NCI-H2107 treated with DMSO at 0.1 percent for 48 hours (cell line): Measurements from ENCODE around the gene MRPS9.
A peak's percentile ranks its signal among the peaks of the same experiment; 100 is the strongest.

Experiments used
- DNase-seq: peaks from one replicate; lab custom pipeline; 2025; ENCODE audit not compliant: unreplicated experiment; lab: John Stamatoyannopoulos, UW

The MRPS9 gene

DNA sequence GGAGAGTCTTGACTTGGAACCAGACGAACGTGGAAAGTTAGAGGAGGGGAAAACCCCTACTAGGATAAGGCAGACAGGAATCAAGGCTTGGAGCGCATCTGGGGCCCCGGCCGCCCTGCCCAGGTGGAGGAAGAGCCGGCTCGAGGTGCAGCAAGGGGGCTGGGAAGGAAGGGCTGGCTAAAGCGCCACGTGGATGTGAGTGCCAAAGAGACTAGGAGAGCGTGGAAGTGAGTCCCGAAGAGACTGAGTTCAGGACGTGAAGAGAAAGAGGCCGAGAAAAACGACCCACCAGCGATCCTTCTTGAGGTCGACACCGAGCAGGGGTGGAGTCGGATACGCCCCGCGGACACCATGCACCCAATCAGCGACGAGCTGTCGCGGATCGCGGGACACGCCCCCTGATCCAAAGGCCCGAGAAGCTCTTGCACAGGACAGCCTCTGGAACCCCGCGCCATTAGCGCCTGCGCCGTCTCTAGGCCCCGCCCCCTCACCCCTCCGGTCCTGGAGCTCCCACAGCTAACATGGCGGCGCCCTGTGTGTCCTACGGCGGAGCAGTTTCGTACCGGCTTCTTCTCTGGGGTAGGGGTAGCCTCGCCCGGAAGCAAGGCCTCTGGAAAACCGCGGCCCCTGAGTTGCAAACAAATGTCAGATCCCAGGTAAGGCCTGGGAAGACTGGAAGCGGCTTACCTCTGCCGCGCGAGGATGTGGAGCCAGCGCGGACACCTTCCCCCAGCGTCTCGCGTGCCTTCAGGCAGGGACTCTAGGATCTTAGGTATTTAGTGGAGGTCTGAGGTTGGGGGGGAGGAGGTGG is at the start of gene MRPS9:
MRPS9 (plus strand) TSS at position 498 of the 811 bp plus-strand sequence; CDS start at position 522, 24 bp downstream.
- peak; percentile 83 for DNase-seq

DNA sequence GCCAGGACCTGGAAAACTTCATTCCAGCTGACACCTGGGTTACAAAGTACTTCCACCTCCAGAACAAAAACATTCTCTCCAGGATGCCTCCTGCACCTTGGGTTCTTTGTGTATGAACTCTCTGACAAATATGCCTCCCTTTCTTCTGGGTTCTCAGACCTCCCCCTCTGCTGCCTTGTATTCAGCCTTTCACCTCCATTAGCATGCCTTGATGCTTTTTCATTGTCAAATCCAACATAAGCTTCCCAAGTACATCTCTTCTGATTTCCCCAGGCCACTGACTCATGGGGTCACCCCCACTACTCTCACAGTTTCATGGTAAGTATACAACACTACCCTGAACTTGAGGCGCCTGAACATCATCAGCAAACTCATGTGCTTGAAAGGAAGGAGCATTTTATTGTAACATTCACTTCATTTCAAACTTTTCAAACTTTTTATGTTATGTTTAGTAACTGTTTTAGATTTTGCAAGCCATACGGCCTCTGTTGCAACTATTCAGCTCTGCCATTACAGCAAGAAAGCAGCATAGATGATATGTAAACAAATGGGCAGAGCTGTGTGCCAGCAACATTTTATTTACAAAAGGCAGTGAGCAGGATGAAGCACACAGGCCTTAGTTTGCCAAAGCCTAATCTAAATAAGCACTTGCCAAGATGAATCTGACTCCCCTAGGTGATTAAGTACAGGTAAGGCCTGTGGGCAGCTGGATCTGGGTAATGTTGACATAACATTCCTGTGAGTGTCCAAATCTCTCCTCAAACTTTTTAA is 32.5 kb upstream of the MRPS9 start:
- no peak for DNase-seq

DNA sequence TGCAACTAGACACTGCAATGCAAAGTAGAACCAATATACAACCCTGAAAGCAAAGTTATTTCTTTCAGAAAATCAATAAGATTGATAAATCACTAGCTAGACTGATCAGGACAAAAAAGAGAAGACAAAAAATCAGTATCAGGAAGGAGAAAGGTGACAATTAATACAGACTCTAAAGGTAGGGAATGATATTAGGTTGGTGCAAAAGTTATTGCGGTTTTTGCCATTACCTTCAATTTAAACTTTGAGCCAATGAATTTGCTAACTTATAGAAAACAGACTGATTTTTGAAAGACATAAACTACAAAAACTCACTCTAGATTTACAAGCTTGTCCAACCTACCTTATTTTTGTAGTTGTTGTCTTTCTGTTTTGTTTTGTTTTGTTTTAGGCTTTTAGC is 30.5 kb upstream of the MRPS9 start:
- DNase-seq = no peak

DNA sequence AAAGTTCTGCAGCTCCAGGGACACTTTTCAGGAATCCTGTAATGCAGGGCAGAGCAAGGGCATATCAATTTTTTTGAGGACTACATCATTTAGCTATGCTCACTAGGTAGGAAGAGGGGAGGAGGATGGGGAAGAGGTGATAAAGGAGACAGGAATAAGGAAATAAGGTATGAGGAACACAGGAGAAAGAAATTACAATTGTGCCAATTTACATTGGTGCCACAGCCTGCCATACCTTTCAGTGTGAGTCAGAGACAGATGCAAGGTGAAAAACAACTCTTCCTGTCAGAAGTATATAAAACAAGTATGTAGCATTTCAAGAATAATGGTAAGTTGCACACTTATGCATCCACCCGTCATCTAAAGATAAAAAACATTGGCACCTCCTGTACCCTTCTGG is 5.4 kb upstream of the MRPS9 start:
- no peak for DNase-seq

DNA sequence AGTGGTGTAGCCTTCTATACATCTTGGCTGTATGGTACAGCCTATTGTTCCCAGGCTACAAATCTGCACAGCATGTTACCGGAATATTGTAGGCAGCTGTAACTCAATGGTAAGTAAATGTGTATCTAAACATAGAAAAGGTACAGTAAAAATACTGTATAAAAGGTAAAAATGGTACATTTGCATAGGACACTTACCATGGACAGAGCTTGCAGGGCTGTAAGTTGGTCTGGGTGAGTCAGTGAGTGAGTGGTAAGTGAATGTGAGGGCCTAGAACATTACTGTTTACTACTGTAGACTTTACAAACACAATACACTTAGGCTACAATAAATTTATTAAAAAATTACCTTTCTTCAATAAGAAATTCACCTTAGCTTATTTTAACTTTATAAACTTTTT is 3.7 kb upstream of the MRPS9 start:
- DNase-seq = no peak

DNA sequence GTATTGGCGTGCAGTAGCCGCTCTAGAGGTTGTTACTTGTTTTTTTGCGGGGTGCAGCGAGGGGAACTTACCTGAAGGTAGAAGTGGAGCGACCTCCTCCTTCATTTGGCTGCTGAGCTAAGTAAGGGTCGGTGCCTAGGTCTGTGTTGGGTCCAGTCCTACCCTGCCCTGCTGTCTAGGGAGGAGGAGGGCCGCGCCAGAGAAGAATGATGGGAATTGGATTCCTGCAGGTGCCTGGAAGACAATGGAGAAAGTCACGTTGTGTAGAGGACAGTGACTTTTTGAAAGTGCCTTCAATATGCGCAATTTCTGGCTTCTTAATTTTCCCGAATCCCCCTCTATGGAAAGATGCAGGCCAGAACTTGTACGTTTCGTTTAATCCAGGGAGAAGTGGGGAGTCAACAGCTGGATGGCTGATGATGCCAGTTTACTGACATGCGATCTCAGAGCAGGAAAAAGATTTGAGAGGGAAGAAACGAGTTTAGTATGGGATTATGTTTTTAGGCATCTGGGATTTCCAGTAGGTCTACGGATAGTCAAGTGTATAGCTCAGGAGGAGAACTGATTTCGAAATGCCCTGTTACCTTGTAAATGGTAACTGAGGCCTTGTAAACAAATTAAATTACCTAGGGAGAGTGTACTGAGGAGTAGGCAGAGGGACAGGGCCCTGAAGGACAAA is 653 bp downstream of the MRPS9 start:
- DNase-seq = peak; percentile 4

DNA sequence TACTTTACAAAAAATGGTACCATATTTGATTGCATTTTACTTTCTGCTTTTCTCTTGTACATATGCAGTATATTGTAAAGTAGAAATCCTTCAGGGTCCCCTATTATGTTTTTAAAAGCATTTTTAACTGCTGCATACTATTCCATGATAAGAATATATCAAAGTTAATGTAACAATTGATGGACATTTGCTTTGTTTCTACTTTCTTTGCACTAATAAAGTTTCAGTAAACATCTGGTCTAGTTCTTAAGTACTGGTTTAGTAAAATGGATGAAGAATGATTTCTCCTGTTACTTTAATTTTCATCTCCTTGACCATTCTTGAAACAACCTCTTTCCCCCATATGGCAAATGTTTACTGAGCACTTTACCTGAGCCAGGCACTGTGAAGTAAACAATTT is 1.7 kb downstream of the MRPS9 start:
- DNase-seq = no peak

DNA sequence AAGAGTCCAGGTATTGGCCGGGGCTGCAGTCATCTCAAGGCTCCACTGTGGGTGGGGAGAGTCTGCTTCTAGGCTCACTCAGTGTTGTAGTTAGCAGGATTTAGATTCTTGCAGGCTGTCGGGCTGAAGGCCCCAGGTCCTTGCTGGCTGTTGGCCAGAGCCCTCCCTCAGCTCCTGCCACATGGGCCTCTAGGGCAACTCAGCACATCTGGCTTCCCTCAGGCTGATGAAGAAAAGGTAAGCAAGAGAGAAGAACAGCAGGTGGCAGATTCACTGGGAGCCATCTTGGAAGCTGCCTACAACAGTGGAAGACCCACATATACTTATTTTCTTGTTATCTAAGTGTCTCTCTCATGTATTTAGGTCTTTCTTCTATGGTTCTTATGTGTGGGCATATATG is 4.3 kb downstream of the MRPS9 start:
- DNase-seq = no peak

DNA sequence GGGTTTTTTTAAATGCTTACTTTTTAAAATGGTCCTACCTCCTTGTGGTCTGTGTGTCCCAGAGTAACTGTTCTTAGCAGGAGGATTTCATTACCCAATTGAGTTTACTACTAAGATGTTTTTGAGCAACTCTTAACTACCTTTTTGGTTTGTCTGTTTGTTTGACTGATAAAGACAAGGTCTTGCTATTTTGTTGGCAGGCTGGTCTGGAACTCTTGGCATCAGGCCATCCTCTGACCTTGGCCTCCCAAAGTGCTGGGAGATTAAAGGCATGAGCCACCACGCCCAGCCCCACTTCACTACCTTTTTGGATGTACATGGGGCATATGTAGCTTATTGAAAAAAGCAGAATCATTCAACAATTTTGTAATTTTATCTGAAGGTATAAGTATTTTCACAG is 14.9 kb downstream of the MRPS9 start:
- DNase-seq = no peak

DNA sequence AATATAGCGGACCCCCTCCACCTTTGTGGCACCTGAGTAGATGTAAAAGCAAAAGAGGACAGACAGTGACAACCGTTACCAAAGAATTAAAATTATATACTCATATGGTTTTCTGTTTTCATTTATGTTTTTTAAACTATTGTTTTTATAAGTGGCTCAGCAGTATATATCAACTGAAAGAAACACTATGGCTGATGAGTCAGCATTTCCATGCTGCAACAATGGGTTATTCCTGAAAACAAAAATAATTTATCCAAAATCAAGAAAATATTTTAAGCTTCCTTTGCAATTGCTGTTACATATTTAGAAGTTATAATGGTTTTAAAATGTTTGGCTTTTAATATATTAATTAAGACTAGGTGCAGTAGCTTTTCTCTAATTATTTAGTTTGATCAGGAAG is 17.7 kb downstream of the MRPS9 start:
- no peak for DNase-seq

DNA sequence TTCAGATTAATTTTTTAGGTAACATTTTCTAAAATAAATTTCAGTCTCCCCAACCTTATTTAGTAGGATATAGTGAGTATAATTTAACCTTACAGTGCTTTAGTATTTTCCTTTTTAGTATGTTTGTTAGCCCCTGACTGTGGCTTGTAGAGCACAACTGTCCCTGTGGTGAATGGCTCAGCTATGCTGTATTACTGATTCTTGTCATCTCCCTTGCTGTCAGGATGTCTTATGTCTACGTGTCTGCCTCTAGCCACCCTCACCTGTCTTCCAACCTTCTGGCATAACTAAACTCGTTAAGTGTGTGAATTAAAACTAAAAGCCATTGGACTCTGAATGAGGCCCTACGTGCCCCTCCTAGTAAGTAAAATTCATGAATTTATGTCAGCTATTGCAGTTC is 18.4 kb downstream of the MRPS9 start:
- no peak for DNase-seq

DNA sequence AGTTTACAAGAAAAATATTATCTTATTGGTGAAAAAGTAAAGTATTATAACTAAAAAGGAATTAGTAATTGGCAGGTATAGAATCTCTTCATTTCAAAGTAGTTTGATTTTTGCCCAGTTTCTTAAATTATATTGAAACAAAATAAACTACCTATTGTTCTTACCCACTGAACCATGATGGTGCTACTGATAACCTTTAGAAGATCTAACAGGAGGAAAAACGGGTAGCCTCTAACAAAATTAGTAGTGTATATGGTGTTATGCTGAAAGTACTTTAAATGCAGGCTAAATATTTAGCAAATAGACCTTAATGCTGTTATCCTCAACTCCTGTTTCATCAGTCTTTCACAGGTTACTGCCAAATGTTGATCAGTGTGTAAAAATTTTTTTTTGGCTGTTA is 19.1 kb downstream of the MRPS9 start:
- DNase-seq = no peak

DNA sequence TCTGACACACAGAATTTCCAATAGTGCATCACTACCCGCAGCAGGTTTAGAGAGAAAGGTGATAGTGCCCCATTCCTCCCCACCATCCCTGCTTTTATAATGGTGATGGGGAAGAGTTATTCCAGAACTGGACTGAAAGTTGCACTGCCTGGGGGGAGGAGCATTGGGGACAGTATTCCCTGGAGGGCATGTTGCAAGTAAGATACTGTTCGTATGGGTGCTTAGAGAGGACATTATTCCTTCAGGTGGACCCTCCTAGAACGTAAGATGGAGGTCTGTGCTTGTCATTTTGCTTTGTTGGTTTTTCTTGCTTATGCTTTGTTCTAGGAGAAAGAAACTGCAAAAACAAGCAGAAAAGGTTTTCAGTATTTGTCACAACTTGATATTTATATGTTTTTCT is 23.7 kb downstream of the MRPS9 start:
- no peak for DNase-seq

DNA sequence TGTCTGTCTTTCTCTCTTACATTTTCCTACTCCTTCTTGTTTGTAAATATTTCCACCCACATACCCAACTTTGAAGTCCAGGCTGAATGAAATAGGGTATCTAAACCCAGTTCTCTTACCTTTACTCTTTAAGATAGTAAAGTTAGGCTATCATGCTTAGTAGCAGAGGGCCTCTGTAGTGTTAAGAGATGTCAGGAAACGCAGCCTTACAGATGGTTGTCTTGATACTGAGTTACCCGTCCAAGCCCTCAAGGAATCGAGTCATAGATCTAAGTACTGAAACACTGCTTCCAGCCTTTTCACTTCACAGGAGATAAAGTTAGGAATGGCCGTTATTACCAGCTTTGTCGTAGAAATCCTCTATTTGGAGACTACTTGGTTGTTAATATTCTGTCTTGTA is 24.3 kb downstream of the MRPS9 start:
- DNase-seq = no peak

DNA sequence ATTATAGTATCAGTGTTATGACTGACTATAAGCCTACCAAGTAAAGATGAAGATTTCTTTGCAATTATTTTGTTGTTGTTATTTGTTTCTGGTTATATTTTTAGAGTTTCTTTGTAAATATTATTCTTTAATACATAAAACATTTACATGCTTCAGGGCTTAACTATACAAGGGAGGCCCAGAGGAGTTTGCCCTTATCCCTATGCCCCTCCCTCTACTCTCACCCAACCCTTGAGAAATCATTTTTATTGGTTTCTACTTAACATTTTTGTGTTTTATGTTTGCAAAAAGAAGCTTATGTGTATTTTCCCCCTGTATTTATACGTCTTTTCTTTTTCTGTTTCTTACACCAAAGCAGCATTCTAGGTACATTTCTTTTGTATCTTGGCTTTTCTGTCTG is 30.5 kb downstream of the MRPS9 start:
- DNase-seq = no peak

DNA sequence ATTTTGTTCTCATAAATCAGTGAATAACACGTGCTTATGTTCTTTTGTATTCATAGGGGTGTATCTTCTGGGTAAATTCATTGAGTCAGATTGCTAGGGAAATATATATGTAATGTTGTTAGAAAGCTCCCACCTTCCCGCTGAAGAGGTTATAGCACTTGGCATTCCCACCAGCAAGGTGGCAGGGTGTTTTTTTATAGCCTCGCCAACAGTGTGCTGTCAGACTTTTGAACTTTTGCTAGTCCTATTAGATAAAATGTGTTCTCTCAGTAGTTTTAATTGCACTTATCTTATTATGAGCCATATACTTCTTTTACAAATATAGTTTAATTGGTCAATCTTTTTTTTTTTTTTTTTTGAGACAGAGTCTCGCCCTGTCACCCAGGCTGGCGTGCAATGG is 31.0 kb downstream of the MRPS9 start:
- no peak for DNase-seq

DNA sequence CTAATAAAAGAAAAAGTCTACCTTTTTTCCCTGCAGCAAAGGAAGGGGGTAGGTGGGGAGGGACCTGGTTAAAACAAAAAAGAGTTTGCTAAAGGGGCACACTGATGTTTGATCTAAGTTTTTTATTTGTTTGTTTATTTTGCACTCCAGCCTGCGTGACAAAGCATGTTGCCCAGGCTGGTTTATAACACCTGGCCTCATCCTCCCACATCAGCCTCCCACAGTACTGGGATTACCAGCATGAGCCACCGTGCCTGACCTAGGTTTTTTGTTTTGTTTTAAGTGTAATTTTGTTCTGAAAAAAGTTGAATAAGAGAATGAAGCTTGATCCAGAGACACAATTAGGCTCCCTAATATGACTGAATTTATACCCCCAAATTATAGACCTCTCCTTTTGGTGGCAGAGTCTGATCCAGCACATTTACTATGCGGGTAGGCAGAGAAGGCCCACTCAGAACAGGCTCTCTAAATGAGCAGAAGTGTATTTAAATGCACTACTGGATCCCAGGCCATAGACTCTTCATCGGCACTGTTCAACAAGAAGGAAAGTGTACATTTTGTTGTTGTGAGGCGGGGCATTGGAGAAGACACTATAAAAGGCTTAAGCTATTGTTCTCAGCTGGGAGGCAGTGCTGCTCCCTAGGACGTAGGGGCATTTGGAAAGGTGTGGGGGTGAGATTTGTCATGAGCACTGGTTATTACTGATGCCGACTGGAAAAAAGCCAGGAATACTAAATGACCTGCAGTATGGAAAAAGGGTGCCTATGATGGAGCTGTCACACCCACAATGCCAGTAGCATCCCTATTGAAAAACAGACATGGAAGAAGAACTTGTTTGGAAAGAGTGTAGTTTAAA is 32.4 kb downstream of the MRPS9 start:
- DNase-seq = no peak

DNA sequence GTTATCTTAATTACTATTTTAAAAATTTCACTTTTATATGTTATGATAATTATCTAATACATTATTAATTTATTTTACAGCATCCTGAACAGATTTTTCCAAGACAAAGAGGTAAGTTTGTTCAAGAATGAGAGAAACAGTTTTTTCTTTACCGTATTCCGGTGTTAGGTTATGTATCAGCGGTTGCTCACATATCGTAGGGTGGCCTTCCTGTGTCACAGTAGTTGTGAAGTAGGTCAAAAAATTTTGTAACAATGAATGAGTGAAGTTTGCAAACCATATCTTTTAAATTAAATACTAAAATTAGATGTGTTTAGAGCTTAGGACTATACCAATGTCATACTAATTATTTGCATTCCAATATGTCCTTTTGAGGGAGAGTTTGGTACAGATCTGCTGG is 33.5 kb downstream of the MRPS9 start:
- no peak for DNase-seq

DNA sequence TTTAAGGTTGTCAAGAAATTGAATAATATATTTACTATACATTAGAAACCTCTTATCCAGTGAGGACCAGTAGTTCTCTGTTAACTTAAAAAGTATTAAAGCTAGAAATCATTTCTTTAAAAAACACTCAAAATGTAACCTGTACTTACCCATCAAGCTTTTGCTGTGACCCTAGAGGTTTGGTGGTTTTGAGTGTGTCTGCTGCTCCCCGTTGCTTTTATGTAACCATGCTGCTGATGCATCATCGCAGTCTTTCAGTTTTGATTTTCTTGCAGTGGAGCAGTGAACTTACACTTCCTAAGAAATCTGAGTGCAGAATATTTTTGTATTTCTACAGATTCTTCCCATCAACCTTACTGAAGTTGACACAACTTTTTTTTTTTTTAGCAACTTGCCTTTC is 34.2 kb downstream of the MRPS9 start:
- DNase-seq = no peak

DNA sequence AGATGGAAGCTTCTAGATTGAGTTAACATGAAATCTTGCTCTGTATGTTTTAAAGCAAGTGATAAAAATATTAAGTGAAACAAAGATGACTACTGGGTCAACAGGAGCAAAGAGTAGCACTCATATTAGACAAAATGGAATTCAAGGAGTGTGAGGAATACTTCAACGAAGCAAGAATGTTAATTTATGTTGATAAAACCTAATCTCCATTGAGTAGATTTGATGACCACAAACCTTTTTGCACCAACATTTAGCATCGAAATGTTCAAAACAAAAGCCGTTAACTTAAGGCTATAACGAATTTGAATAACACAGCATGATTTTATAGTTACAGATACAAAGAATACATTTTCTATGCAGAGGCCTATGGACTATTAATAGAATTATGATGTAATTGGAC is 35.7 kb downstream of the MRPS9 start:
- DNase-seq = no peak

DNA sequence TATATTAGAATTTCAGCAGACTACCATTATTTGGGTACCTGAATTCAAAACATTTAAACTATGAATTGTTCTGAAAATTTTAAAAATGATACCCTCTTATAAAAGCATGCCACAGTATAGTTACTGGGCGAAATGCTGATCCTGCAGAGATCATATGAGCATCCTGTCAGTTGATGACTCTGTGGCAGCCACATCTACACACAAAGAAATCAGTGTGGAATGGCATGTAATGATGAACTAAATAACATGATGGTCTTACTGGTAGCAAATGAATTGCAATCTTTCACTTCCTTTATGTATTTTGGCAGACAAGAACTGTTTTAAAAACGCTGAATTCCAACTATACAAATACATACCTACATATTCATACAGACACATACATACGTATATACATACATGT is 38.3 kb downstream of the MRPS9 start:
- DNase-seq = no peak
